ENCODE data around the gene PROX1.

The PROX1 gene

GRCh38 chr1:214031267-214031650, 43.5 kb downstream of the PROX1 start:
- H3K79me2 ChIP-seq (ENCODE audit: insufficient read depth, low read length): no peaks in the 10 kb centered on the region
- H3K36me3 ChIP-seq (ENCODE audit: insufficient read depth, low read length): no peaks in the 10 kb centered on the region
- H3K9me3 ChIP-seq (ENCODE audit: insufficient read depth, low read length, severe bottlenecking): no peaks in the 10 kb centered on the region
- H3K27me3 ChIP-seq (ENCODE audit: insufficient read depth, low read length, poor library complexity): no peaks in the 10 kb centered on the region
- H2AFZ ChIP-seq (ENCODE audit: low read depth, low read length): no peak overlapping the region
- no peak for TF ChIP-seq EZH2 (IDR thresholded peaks at IDR 0.05; ENCODE audit: borderline replicate concordance, low read depth, low read length, severe bottlenecking)
- no peak for TF ChIP-seq CTCF (IDR thresholded peaks at IDR 0.05; ENCODE audit: borderline replicate concordance, extremely low read depth, low read length, poor library complexity, severe bottlenecking)
- H3K27ac ChIP-seq (ENCODE audit: low read length): no peak overlapping the region
- ATAC-seq (ENCODE audit: insufficient read depth, low read depth) (no peak), DNase-seq (no peak)
- H3K4me1 ChIP-seq (ENCODE audit: insufficient read depth, low read length): no peaks in the 10 kb centered on the region
- H3K4me2 ChIP-seq (ENCODE audit: insufficient read depth, low read length): no peak overlapping the region
- H3K4me3 ChIP-seq (ENCODE audit: low read depth in 1 of 2, low read length in 2 of 2): no peak overlapping the region
- no peaks in the 10 kb centered on the region for H4K20me1 ChIP-seq (ENCODE audit: insufficient read depth, low read length)
- no peak overlapping the region for H3K9ac ChIP-seq (ENCODE audit: low read depth, low read length)

GRCh38 chr1:214037468-214037867, 49.7 kb downstream of the PROX1 start:
- DNase-seq (no peak), ATAC-seq (ENCODE audit: insufficient read depth, low read depth) (no peak)
- no peaks in the 10 kb centered on the region for H3K4me1 ChIP-seq (ENCODE audit: insufficient read depth, low read length)
- no peak overlapping the region for H2AFZ ChIP-seq (ENCODE audit: low read depth, low read length)
- no peak overlapping the region for H3K4me3 ChIP-seq (ENCODE audit: low read depth in 1 of 2, low read length in 2 of 2)
- TF ChIP-seq EZH2 (IDR thresholded peaks at IDR 0.05; ENCODE audit: borderline replicate concordance, low read depth, low read length, severe bottlenecking) (no peak), CTCF (IDR thresholded peaks at IDR 0.05; ENCODE audit: borderline replicate concordance, extremely low read depth, low read length, poor library complexity, severe bottlenecking) (no peak)
- no peak overlapping the region for H3K27ac ChIP-seq (ENCODE audit: low read length)
- no peaks in the 10 kb centered on the region for H3K27me3 ChIP-seq (ENCODE audit: insufficient read depth, low read length, poor library complexity)
- H4K20me1 ChIP-seq (ENCODE audit: insufficient read depth, low read length): no peaks in the 10 kb centered on the region
- H3K79me2 ChIP-seq (ENCODE audit: insufficient read depth, low read length): no peaks in the 10 kb centered on the region
- no peak overlapping the region for H3K9ac ChIP-seq (ENCODE audit: low read depth, low read length)
- no peak overlapping the region for H3K4me2 ChIP-seq (ENCODE audit: insufficient read depth, low read length)
- H3K36me3 ChIP-seq (ENCODE audit: insufficient read depth, low read length): no peaks in the 10 kb centered on the region
- H3K9me3 ChIP-seq (ENCODE audit: insufficient read depth, low read length, severe bottlenecking): no peaks in the 10 kb centered on the region

GRCh38 chr1:214039394-214040018, 51.7 kb downstream of the PROX1 start:
- Histone ChIP-seq H4K20me1 (ENCODE audit: insufficient read depth, low read length) (no peaks in the 10 kb centered on the region), H3K79me2 (ENCODE audit: insufficient read depth, low read length) (no peaks in the 10 kb centered on the region), H3K4me2 (ENCODE audit: insufficient read depth, low read length) (no peak overlapping the region), H3K4me1 (ENCODE audit: insufficient read depth, low read length) (no peaks in the 10 kb centered on the region), H3K9me3 (ENCODE audit: insufficient read depth, low read length, severe bottlenecking) (no peaks in the 10 kb centered on the region), H3K27ac (ENCODE audit: low read length) (no peak overlapping the region), H3K9ac (ENCODE audit: low read depth, low read length) (no peak overlapping the region), H3K27me3 (ENCODE audit: insufficient read depth, low read length, poor library complexity) (peaks cover 3% of the 10 kb centered on the region), H2AFZ (ENCODE audit: low read depth, low read length) (no peak overlapping the region), H3K36me3 (ENCODE audit: insufficient read depth, low read length) (no peaks in the 10 kb centered on the region), H3K4me3 (ENCODE audit: low read depth in 1 of 2, low read length in 2 of 2) (no peak overlapping the region)
- TF ChIP-seq EZH2 (IDR thresholded peaks at IDR 0.05; ENCODE audit: borderline replicate concordance, low read depth, low read length, severe bottlenecking): no peak
- TF ChIP-seq CTCF (IDR thresholded peaks at IDR 0.05; ENCODE audit: borderline replicate concordance, extremely low read depth, low read length, poor library complexity, severe bottlenecking): no peak
- ATAC-seq (ENCODE audit: insufficient read depth, low read depth) (no peak), DNase-seq (no peak)

Data from DND-41 (cell line).